B cell (primary cell): Measurements from ENCODE around the gene PNMA5. TPM values are rescaled to one million over a fixed set of nuclear protein-coding genes. Genes with fewer than 3 reads are reported as not detected.

Source experiments
- ATAC-seq: fragments of 200-7000 bp; cut with Tn5 transposase; one replicate; pipeline ENCODE4 v1.10.0; 2021; ENCODE audit warnings: low read depth, mild to moderate bottlenecking, moderate number of reproducible peaks, moderate library complexity
- CTCF ChIA-PET: fragments of 350-600 bp; sonication (Branson Sonifier 250); formaldehyde crosslinking; loops from one replicate; lab custom pipeline; 2021; ENCODE audit warnings: antibody characterized with exemption, inconsistent platforms; lab: Charles Lee
- POLR2A ChIA-PET: fragments of 350-600 bp; sonication (Branson Sonifier 250); formaldehyde crosslinking; loops from one replicate; lab custom pipeline; 2021; ENCODE audit warnings: antibody characterized with exemption; lab: Charles Lee
- DNase-seq: peaks from one replicate; pipeline ENCODE4 v3.0.0; 2013
- H2AFZ ChIP-seq: 2 replicates; pipeline ENCODE4 v1.6.1; 2012; ENCODE audit warnings: mild to moderate bottlenecking, low read depth, low read length; ENCODE audit not compliant: insufficient read depth, poor library complexity, severe bottlenecking
- H3K27ac ChIP-seq, 2 donors: 1 replicate in 1 of 2; 2 replicates in 1 of 2; pipeline ENCODE4 v1.5.1; 2012 to 2013; ENCODE audit warnings: low read length in 2 of 2, mild to moderate bottlenecking in 2 of 2, moderate library complexity in 1 of 2
- H3K27me3 ChIP-seq, 4 experiments: fragments of 200-600 bp in 1 of 4; sonication (generic) in 1 of 4; replicated peaks in 1 of 4; 1 replicate in 2 of 4; 2 replicates in 2 of 4; pipeline versions ENCODE4 v1.6.1 to v1.7.0; 2013 to 2016; ENCODE audit warnings: low read length in 3 of 4, mild to moderate bottlenecking in 2 of 4, mixed read lengths in 1 of 4, moderate library complexity in 1 of 4; ENCODE audit not compliant: insufficient read depth in 4 of 4, control insufficient read depth in 3 of 4; ENCODE audit errors: control extremely low read depth in 1 of 4
- H3K36me3 ChIP-seq, 2 experiments: replicated peaks in 1 of 2; 1 replicate in 1 of 2; 2 replicates in 1 of 2; pipeline versions ENCODE4 v1.6.1 to v1.7.1; 2013; ENCODE audit warnings: low read length in 1 of 2; ENCODE audit not compliant: insufficient read depth in 2 of 2, control insufficient read depth in 1 of 2; ENCODE audit errors: control extremely low read depth in 1 of 2, extremely low read depth in 1 of 2
- H3K4me1 ChIP-seq, 2 donors: fragments of 200-600 bp in 1 of 2; sonication (generic) in 1 of 2; 1 replicate in 1 of 2; 2 replicates in 1 of 2; pipeline versions ENCODE4 v1.5.1 to v1.6.1; 2013 to 2017; ENCODE audit warnings: low read length in 2 of 2; ENCODE audit not compliant: control insufficient read depth in 2 of 2, insufficient read depth in 2 of 2
- H3K4me2 ChIP-seq: replicated peaks from 2 replicates; pipeline ENCODE3; 2012; ENCODE audit warnings: mild to moderate bottlenecking, low read depth, low read length; ENCODE audit not compliant: poor library complexity, severe bottlenecking
- H3K4me3 ChIP-seq, 5 experiments: fragments of 200-600 bp in 1 of 5; sonication (generic) in 1 of 5; 1 replicate in 3 of 5; 2 replicates in 2 of 5; pipeline versions ENCODE4 v1.5.1 to v1.7.0; 2011 to 2016; ENCODE audit warnings: low read length in 4 of 5, mild to moderate bottlenecking in 4 of 5, low read depth in 2 of 5, control low read depth in 1 of 5, moderate library complexity in 1 of 5; ENCODE audit not compliant: insufficient read depth in 1 of 5; ENCODE audit errors: control extremely low read depth in 1 of 5, extremely low read depth in 1 of 5
- H3K79me2 ChIP-seq: fragments of 200-600 bp; sonication (generic); one replicate; pipeline ENCODE4 v1.6.0; 2016; ENCODE audit warnings: low read length; ENCODE audit not compliant: control insufficient read depth, insufficient read depth
- H3K9ac ChIP-seq: fragments of 200-600 bp; sonication (generic); 2 replicates; pipeline ENCODE4 v1.6.1; 2017; ENCODE audit warnings: mild to moderate bottlenecking, low read length, moderate library complexity
- H3K9me3 ChIP-seq, 3 donors: one replicate each; pipeline versions ENCODE4 v1.6.1 to v1.7.1; 2013; ENCODE audit warnings: low read length in 2 of 3; ENCODE audit not compliant: control insufficient read depth in 2 of 3, insufficient read depth in 1 of 3; ENCODE audit errors: control extremely low read depth in 1 of 3
- H4K20me1 ChIP-seq: 2 replicates; pipeline ENCODE4 v1.6.0; 2012; ENCODE audit warnings: mild to moderate bottlenecking, low read length; ENCODE audit not compliant: insufficient read depth, control insufficient read depth, poor library complexity, severe bottlenecking
- H3K27ac Mint-ChIP-seq: one replicate; pipeline ENCODE4 v1.8.0; 2021; ENCODE audit warnings: mixed read lengths
- H3K27me3 Mint-ChIP-seq: one replicate; pipeline ENCODE4 v1.8.0; 2021; ENCODE audit warnings: mixed read lengths
- H3K4me1 Mint-ChIP-seq: one replicate; pipeline ENCODE4 v1.8.0; 2021; ENCODE audit warnings: mixed read lengths
- H3K4me3 Mint-ChIP-seq: one replicate; pipeline ENCODE4 v1.8.0; 2021; ENCODE audit warnings: mixed read lengths
- H3K9me3 Mint-ChIP-seq: one replicate; pipeline ENCODE4 v1.8.0; 2022; ENCODE audit warnings: mixed read lengths; ENCODE audit not compliant: insufficient read depth
- EZH2 ChIP-seq: IDR thresholded peaks from 2 replicates; pipeline ENCODE4 v1.6.1; 2012; ENCODE audit warnings: borderline replicate concordance, low read depth, mild to moderate bottlenecking, moderate library complexity, low read length; ENCODE audit not compliant: insufficient read depth, poor library complexity, severe bottlenecking
- WGBS: methylation state at CpG from one replicate; pipeline ENCODE4 v1.1.5; 2013; ENCODE audit warnings: missing lambda C conversion rate; ENCODE audit not compliant: insufficient coverage; 5-methylcytosine and 5-hydroxymethylcytosine counted together
- intact Hi-C: fragments of 100-400 bp; cut with micrococcal nuclease; formaldehyde crosslinking; loops from one replicate; pipeline ENCODE4 v1.10.0; 2022
- polyA plus RNA-seq: library from polyadenylated mRNA; depleted of rRNA; stranded (reverse); fragments of >200 nt; gene quantifications from 2 replicates; pipeline ENCODE4 v1.2.3, GENCODE V29; 2012
- total RNA-seq, 2 donors: library from RNA; stranded (reverse); fragments of 120-200 nt in 1 of 2; gene quantifications; 1 replicate in 1 of 2; 2 replicates in 1 of 2; pipeline versions ENCODE4 v1.2.3 to v1.2.4, GENCODE V29; 2013 to 2022
- TF ChIP-seq, protein P1 (sequence below): fragments of 200-600 bp; IDR thresholded peaks from one replicate; pipeline ENCODE4 v1.8.0; 2022; ENCODE audit warnings: antibody characterized with exemption, mild to moderate bottlenecking

The PNMA5 gene
- total and polyA plus RNA-seq, 2 donors (not counting 1 experiment from before 2014, with no cell fraction given): 0.49 to 0.62 TPM

DNA sequence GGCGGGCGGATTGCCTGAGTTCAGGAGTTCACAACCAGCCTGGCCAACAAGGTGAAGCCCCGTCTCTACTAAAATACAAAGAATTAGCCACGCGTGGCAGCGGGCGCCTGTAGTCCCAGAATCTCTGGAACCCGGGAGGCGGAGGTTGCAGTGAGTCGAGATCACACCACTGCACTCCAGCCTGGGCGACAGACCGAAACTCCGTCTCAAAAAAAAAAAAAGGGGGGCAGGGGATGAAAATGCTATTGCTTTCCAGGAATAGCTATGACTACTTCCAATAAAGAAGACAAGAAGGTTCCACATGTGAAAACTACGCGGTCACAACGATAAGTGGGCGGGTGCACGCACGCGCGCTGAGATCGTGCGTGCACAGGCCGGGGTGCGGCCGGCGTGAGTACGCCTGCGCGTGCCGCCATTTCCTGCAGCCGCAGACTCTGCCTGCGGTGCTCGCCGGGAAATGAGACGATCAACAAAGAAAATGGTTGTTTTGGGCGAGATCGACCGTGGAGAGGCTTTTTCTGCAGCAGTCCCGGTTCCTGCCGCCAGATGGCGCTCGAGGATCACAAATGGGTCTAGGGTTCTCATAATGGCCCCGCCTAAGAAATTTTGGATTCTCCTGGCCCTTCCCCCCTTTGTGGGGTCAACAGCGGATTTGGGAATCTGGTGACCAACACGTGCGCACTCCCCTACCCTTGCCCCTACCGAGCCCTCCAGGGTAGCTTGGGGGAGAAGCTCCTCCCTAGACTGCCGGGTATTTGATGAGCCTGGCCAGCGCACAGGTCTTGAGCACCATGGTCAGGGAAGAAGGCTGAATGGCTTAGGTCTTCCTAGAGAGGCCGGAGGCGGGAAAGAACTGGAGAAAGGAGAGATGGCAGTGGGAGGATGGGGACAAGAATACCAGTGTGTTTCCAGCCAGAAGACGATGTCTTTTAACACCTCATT, 35.1 kb downstream of the PNMA5 start:
- Mint-ChIP-seq H3K27me3 (no peaks in the 10 kb centered on the region), H3K4me3 (peak overlapping the region; percentile 87), H3K4me1 (peaks cover 8% of the 10 kb centered on the region), H3K27ac (peak overlapping the region; percentile 96), H3K9me3 (no peaks in the 10 kb centered on the region)
- H3K79me2 ChIP-seq: no peaks in the 10 kb centered on the region
- peak overlapping the region; percentile 58 for H3K9ac ChIP-seq
- peak overlapping the region; percentile 70 to 75 for H3K27ac ChIP-seq
- TF ChIP-seq EZH2: no peak
- TF ChIP-seq, protein P1, sequence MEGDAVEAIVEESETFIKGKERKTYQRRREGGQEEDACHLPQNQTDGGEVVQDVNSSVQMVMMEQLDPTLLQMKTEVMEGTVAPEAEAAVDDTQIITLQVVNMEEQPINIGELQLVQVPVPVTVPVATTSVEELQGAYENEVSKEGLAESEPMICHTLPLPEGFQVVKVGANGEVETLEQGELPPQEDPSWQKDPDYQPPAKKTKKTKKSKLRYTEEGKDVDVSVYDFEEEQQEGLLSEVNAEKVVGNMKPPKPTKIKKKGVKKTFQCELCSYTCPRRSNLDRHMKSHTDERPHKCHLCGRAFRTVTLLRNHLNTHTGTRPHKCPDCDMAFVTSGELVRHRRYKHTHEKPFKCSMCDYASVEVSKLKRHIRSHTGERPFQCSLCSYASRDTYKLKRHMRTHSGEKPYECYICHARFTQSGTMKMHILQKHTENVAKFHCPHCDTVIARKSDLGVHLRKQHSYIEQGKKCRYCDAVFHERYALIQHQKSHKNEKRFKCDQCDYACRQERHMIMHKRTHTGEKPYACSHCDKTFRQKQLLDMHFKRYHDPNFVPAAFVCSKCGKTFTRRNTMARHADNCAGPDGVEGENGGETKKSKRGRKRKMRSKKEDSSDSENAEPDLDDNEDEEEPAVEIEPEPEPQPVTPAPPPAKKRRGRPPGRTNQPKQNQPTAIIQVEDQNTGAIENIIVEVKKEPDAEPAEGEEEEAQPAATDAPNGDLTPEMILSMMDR: peak; percentile 77
- DNase-seq (peak; percentile 93), ATAC-seq (peak; percentile 97)
- WGBS: 9% methylated on average over 35 of the region's 53 CpGs
- intact Hi-C loops: loop anchor here (1.0 kb wide), 3 partner anchors 17 to 710 kb away; partner anchors contain the start of gene HAUS7
- peak overlapping the region in 4 of 5 experiments; percentile 31 to 46 (median 36) for H3K4me3 ChIP-seq
- peaks cover 5 to 15% of the 10 kb centered on the region in 2 donors for H3K4me1 ChIP-seq
- H3K36me3 ChIP-seq: no peaks in the 10 kb centered on the region
- H3K27me3 ChIP-seq: no peaks in the 10 kb centered on the region
- H2AFZ ChIP-seq: peak overlapping the region; percentile 75
- no peaks in the 10 kb centered on the region for H4K20me1 ChIP-seq
- H3K4me2 ChIP-seq: peak overlapping the region; percentile 63
- POLR2A ChIA-PET: interaction anchor here (0.8 to 1.7 kb wide), 2 partner anchors 17 to 709 kb away, joined by 3 to 4 read pairs; no protein-coding TSS in a partner anchor
- CTCF ChIA-PET: interaction anchor here (0.6 to 2.8 kb wide), 5 partner anchors 16 to 765 kb away, joined by 3 to 14 read pairs (median 9); no protein-coding TSS in a partner anchor
- peaks cover 0 to 6% (median 0%) of the 10 kb centered on the region in 3 donors for H3K9me3 ChIP-seq
